ENCODE data around the gene UGT2A1.

The UGT2A1 gene

DNA sequence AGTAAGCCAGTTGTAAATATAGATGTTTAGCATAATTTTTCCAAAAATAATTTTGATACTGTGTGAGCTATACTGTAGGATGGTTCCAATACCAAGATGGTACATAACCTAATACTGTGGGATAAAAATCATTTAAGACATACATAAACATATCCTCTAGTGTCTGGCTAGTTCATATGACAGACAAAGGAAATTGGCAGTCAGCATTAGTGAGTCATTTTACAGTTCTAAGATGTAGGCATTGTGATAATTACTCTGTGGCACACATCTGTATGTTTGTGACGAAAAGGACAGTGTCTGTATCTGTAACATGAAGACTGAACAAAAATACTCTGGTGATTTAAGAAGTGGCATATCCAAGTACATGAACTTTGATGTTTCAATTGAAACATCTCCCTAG lies 63.2 kb downstream of the UGT2A1 start:
- no peak for DNase-seq (ENCODE audit: low spot score)

- no peak for DNase-seq (ENCODE audit: low spot score)
These were observed 68.9 kb downstream of the UGT2A1 start for GRCh38 chr4:69584135-69584534.

DNA sequence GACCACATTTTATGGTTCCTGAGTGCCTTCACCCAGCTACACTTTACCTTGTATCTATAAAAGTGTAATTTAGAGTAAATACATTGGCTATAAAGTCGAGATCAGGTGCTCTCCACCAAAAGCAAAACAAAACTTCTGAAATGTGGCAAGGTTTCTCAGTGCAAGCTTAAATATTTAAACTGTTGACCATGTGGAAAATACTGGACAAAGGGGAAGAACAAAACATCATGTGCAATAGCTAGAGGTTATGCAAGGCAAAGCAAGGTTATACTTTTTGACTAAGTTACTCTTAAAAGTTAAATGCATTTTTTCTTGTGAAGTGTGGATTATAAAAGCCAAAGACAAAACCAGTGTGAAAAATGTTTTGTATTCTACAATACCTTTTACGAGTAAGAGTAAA lies 69.5 kb downstream of the UGT2A1 start:
- DNase-seq (ENCODE audit: low spot score) = no peak

DNA sequence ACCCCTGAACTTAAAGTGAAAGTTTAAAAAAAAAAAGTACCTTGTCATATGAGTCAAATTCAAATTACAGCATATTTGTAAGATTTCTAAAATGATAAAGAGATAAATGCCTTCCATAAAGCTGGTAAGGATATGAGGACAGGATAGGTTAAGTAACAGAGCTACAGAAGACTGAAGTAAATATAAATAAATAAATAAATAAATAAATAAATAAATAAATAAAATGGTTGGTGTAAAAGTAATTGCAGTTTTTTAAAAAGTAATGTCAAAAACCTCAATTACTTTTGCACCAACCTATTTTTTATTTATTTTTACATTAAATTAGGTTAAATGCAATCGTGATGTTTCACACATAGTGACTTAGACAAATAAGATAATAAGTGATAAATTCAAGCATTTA lies 75.8 kb downstream of the UGT2A1 start:
- no peak for DNase-seq (ENCODE audit: low spot score)

GRCh38 chr4:69576251-69576877 lies 76.7 kb downstream of the UGT2A1 start:
- no peak for DNase-seq (ENCODE audit: low spot score)

- DNase-seq (ENCODE audit: low spot score) = no peak
These were observed 84.3 kb downstream of the UGT2A1 start for GRCh38 chr4:69568787-69569186.

DNA sequence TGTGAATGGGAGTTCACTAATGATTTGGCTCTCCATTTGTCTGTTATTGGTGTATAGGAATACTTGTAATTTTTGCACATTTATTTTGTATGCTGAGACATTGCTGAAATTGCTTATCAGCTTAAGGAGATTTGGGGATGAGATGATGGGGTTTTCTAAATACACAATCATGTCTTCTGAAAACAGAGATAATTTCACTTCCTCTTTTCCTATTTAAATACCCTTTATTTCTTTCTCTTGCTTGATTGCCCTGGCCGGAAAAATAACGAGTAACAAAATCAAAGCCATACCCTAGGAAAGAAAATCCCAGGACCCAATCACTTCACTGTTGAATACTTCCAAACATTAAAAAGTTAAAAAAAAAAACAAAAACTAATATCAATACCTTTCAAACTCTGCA lies 89.6 kb downstream of the UGT2A1 start:
- no peak for DNase-seq (ENCODE audit: low spot score)

DNA sequence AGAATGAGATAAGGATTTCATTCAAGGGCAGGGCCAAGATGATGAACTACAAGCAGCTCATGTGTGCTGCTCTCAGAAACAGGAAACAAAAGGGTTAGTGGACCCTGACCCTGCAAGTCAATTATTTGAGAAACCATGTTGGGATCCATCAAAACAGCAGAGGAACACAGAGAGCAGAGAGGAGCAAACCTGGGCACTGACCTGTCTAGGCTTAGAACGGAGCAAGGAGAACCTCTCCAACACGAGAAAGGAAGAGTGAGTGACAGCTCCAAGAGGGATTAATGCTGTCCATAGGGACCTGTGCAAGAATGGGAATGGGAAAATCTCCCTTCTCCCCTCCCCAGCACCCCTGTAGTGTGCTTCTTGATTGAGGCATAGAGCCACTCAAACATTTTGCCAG lies 103.4 kb downstream of the UGT2A1 start:
- no peak for DNase-seq (ENCODE audit: low spot score)

DNA sequence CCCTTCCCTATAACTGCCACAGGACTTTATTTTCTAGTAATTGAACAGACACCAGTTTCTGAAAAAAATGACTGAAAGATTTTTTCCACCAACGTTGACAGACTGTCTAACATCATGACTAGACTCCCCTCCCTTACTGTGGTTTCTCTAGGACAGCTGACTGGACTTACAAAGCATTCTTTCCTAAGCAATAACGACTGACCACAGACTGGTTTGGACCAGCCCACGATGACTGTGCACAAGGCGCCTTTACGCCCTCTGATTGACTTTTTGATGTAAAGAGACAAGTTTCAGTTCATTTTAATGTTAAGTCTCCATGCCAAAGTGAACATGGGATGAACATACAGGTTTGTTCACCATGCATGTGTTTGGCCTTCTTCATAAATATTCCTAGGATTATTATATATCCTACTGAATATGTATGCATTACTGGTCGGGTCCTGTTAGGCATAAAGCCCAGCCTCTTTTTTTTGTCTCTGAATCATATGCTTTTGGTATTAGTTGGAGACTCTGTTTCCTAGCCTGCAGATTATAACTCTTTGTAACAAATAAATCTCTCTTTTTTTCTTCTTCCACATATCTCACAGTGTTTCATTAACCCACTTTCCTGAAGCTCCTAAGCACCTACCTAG lies 106.8 kb downstream of the UGT2A1 start:
- peak; percentile 21 for DNase-seq (ENCODE audit: low spot score)

Data from RKO (cell line).